Measurements from ENCODE around the gene OR2C3.
A peak's percentile ranks its signal among the peaks of the same experiment; 100 is the strongest.

Gene OR2C3

GRCh38 chr1:247551721-247552120, 15.5 kb upstream of the OR2C3 start:
- Histone ChIP-seq H3K9me3 (ENCODE audit: insufficient read depth, low read depth, low read length) (no peaks in the 10 kb centered on the region), H3K27me3 (ENCODE audit: insufficient read depth, low read length, poor library complexity, severe bottlenecking) (no peaks in the 10 kb centered on the region), H3K79me2 (ENCODE audit: insufficient read depth, low read length) (peaks cover 84% of the 10 kb centered on the region), H3K36me3 (ENCODE audit: insufficient read depth, low read length) (peaks cover 5% of the 10 kb centered on the region), H3K9me2 (replicated peaks; ENCODE audit: low read depth, low read length) (no peaks in the 10 kb centered on the region), H3K4me2 (ENCODE audit: low read depth, low read length, poor library complexity, severe bottlenecking) (peak overlapping the region; percentile 92), H3K4me3 (ENCODE audit: low read length, poor library complexity, severe bottlenecking) (peak overlapping the region; percentile 73), H3K4me1 (ENCODE audit: insufficient read depth, low read length, poor library complexity, severe bottlenecking) (peaks cover 79% of the 10 kb centered on the region), H4K20me1 (ENCODE audit: insufficient read depth, low read length, poor library complexity, severe bottlenecking) (peaks cover 56% of the 10 kb centered on the region), H2AFZ (ENCODE audit: low read length) (no peak overlapping the region), H3F3A (ENCODE audit: low read depth) (peaks cover 1% of the 10 kb centered on the region; the same call in 1 of the 2 replicates), H3K9ac (ENCODE audit: low read depth, low read length, poor library complexity, severe bottlenecking) (peak overlapping the region; percentile 87)
- no peak for TF ChIP-seq EZH2phosphoT487 (IDR thresholded peaks at IDR 0.05; ENCODE audit: borderline replicate concordance)
- no peak for TF ChIP-seq CTCF (conservative IDR thresholded peaks at IDR 0.05; ENCODE audit: low read length)

- H3K9me2 ChIP-seq (replicated peaks; ENCODE audit: low read depth, low read length), result no peaks in the 10 kb centered on the region
- peak within 1 kb of the TSS; percentile 92 for H3K4me2 ChIP-seq (ENCODE audit: low read depth, low read length, poor library complexity, severe bottlenecking)
- peak within 1 kb of the TSS; percentile 87 for H3K9ac ChIP-seq (ENCODE audit: low read depth, low read length, poor library complexity, severe bottlenecking)
- H3F3A ChIP-seq (ENCODE audit: low read depth), result no peaks in the 10 kb centered on the region; the same call in 1 of the 2 replicates
- H3K4me1 ChIP-seq (ENCODE audit: insufficient read depth, low read length, poor library complexity, severe bottlenecking), result peaks cover 70% of the 10 kb centered on the region
- H3K79me2 ChIP-seq (ENCODE audit: insufficient read depth, low read length), result peaks cover 55% of the 10 kb centered on the region
- H3K4me3 ChIP-seq (ENCODE audit: low read length, poor library complexity, severe bottlenecking), result peak within 1 kb of the TSS; percentile 73
- H2AFZ ChIP-seq (ENCODE audit: low read length), result peak within 1 kb of the TSS; percentile 13; the same call in 1 of the 2 replicates
- no peaks in the 10 kb centered on the region for H3K27me3 ChIP-seq (ENCODE audit: insufficient read depth, low read length, poor library complexity, severe bottlenecking)
- H3K36me3 ChIP-seq (ENCODE audit: insufficient read depth, low read length), result no peaks in the 10 kb centered on the region
- H4K20me1 ChIP-seq (ENCODE audit: insufficient read depth, low read length, poor library complexity, severe bottlenecking), result peaks cover 27% of the 10 kb centered on the region
- H3K9me3 ChIP-seq (ENCODE audit: insufficient read depth, low read depth, low read length), result no peaks in the 10 kb centered on the region
- TF ChIP-seq CTCF (conservative IDR thresholded peaks at IDR 0.05; ENCODE audit: low read length) (no peak), EZH2phosphoT487 (IDR thresholded peaks at IDR 0.05; ENCODE audit: borderline replicate concordance) (no peak)
These were observed 12.5 kb upstream of the OR2C3 start, which contains the start of gene GCSAML for GRCh38 chr1:247548769-247549182. GCSAML (plus strand) TSS chr1:247549134; CDS start chr1:247549192, 58 bp downstream.

- peak overlapping the region; percentile 73 for H3K4me3 ChIP-seq (ENCODE audit: low read length, poor library complexity, severe bottlenecking)
- TF ChIP-seq CTCF (conservative IDR thresholded peaks at IDR 0.05; ENCODE audit: low read length), result no peak
- H2AFZ ChIP-seq (ENCODE audit: low read length), result 0 out of 2 replicates have a peak overlapping the region, but pooled peaks have one; percentile 13
- no peaks in the 10 kb centered on the region for H3K9me2 ChIP-seq (replicated peaks; ENCODE audit: low read depth, low read length)
- peak overlapping the region; percentile 92 for H3K4me2 ChIP-seq (ENCODE audit: low read depth, low read length, poor library complexity, severe bottlenecking)
- peak overlapping the region; percentile 87 for H3K9ac ChIP-seq (ENCODE audit: low read depth, low read length, poor library complexity, severe bottlenecking)
- H3K27me3 ChIP-seq (ENCODE audit: insufficient read depth, low read length, poor library complexity, severe bottlenecking), result no peaks in the 10 kb centered on the region
- no peaks in the 10 kb centered on the region; the same call in 1 of the 2 replicates for H3F3A ChIP-seq (ENCODE audit: low read depth)
- H3K9me3 ChIP-seq (ENCODE audit: insufficient read depth, low read depth, low read length), result no peaks in the 10 kb centered on the region
- H4K20me1 ChIP-seq (ENCODE audit: insufficient read depth, low read length, poor library complexity, severe bottlenecking), result peaks cover 20% of the 10 kb centered on the region
- H3K79me2 ChIP-seq (ENCODE audit: insufficient read depth, low read length), result peaks cover 48% of the 10 kb centered on the region
- peaks cover 68% of the 10 kb centered on the region for H3K4me1 ChIP-seq (ENCODE audit: insufficient read depth, low read length, poor library complexity, severe bottlenecking)
- no peaks in the 10 kb centered on the region for H3K36me3 ChIP-seq (ENCODE audit: insufficient read depth, low read length)
These were observed 11.9 kb upstream of the OR2C3 start for GRCh38 chr1:247548092-247548491.

Data from Loucy (cell line).